ENCODE data around the gene CDCA4.

- TF ChIP-seq CTCF (IDR thresholded peaks at IDR 0.05; ENCODE audit: poor library complexity) (no peak), EZH2phosphoT487 (IDR thresholded peaks at IDR 0.05; ENCODE audit: low read depth, severe bottlenecking, unreplicated experiment) (no peak)
Measured at GRCh38 chr14:105011312-105011990, 9.4 kb downstream of the CDCA4 start.

All from hepatocyte (in vitro differentiated cells).